Activated T-cell treated with anti-CD3 and anti-CD28 coated beads, Interleukin-2, amount 50 U/mL, for 72 hours (primary cell): ENCODE data around the gene ZNF680. TPM values are rescaled to one million over a fixed set of nuclear protein-coding genes. Genes with fewer than 3 reads are reported as not detected.

Source experiments
- total RNA-seq, 2 donors: library from RNA; stranded (reverse); gene quantifications; one replicate each; pipeline ENCODE4 v1.2.3, GENCODE V29; 2022

Gene ZNF680
- total RNA-seq, 2 donors from 2014 or later = 15.4 to 15.8 TPM

Other genes starting within 250 kb of the ZNF680 start
- gene ZNF736, start 249.1 kb downstream of the ZNF680 start, total RNA-seq = 10 to 100 TPM; 31.0 to 33.9 TPM
- gene ZNF107, start 103.1 kb upstream of the ZNF680 start, total RNA-seq = 10 to 100 TPM; 18.5 to 21.1 TPM
- gene ZNF138, start 231.4 kb upstream of the ZNF680 start, total RNA-seq = 10 to 100 TPM; 16.8 to 17.7 TPM